Aorta (tissue), 5 donors: Measurements from ENCODE around the gene PLPP3. TPM values are rescaled to one million over a fixed set of nuclear protein-coding genes. Genes with fewer than 3 reads are reported as not detected.
"Not testable (repeated sequence)": the region's sequence is repeated elsewhere in the genome, so short reads cannot be mapped to it uniquely, and the experiment has no call there.

Source experiments
- ATAC-seq: fragments of 200-7000 bp; cut with Tn5 transposase; one replicate; pipeline ENCODE4 v1.9.1; 2022; ENCODE audit warnings: moderate library complexity; ENCODE audit not compliant: low FRiP score
- DNase-seq, 2 donors: peaks; one replicate each; pipeline ENCODE4 v3.0.0-alpha.2; 2020
- H3K27ac ChIP-seq, 2 donors: one replicate each; pipeline ENCODE4 v1.5.1; 2013; ENCODE audit warnings: low read length in 2 of 2, mild to moderate bottlenecking in 2 of 2, moderate library complexity in 2 of 2, control low read depth in 1 of 2, inconsistent platforms in 1 of 2, low read depth in 1 of 2
- H3K27me3 ChIP-seq, 2 donors: one replicate each; pipeline ENCODE4 v1.6.1; 2013; ENCODE audit warnings: control low read depth in 1 of 2, low read length in 1 of 2, mild to moderate bottlenecking in 1 of 2, moderate library complexity in 1 of 2; ENCODE audit not compliant: insufficient read depth in 2 of 2, control insufficient read depth in 1 of 2
- H3K36me3 ChIP-seq, 2 donors: one replicate each; pipeline ENCODE4 v1.6.1; 2013; ENCODE audit warnings: control low read depth in 1 of 2, low read length in 1 of 2, mild to moderate bottlenecking in 1 of 2; ENCODE audit not compliant: insufficient read depth in 2 of 2, control insufficient read depth in 1 of 2
- H3K4me1 ChIP-seq, 2 donors: one replicate each; pipeline ENCODE4 v1.6.1; 2013; ENCODE audit warnings: low read length in 2 of 2, control low read depth in 1 of 2, mild to moderate bottlenecking in 1 of 2, moderate library complexity in 1 of 2; ENCODE audit not compliant: insufficient read depth in 2 of 2, control insufficient read depth in 1 of 2
- H3K4me3 ChIP-seq, 2 donors: one replicate each; pipeline ENCODE4 v1.5.1; 2013; ENCODE audit warnings: low read length in 2 of 2, control low read depth in 1 of 2, mild to moderate bottlenecking in 1 of 2
- H3K9me3 ChIP-seq: one replicate; pipeline ENCODE4 v1.6.1; 2013; ENCODE audit warnings: mild to moderate bottlenecking, low read length; ENCODE audit not compliant: control insufficient read depth
- WGBS, 2 donors: extraction: QIAGEN DNeasy Blood & Tissue Kit; methylation state at CpG; one replicate each; pipeline ENCODE4 v1.1.7; 2013; 5-methylcytosine and 5-hydroxymethylcytosine counted together
- intact Hi-C, 2 donors: fragments of 100-400 bp; cut with DNase I; formaldehyde crosslinking; loops; one replicate each; pipeline versions ENCODE4 v1.14.2 to v1.15.0; 2022
- polyA plus RNA-seq, 2 donors: library from polyadenylated mRNA; stranded (reverse); fragments of 200-250 nt; gene quantifications; one replicate each; pipeline ENCODE4 v1.2.3, GENCODE V29; 2013
- total RNA-seq, 2 donors: library from RNA; stranded (reverse); fragmentation: NEBNext Ultra II Directional; extraction: Animal tissue kit (Norgen Biotek cat#: 25700); gene quantifications; one replicate each; pipeline ENCODE4 v1.2.1, GENCODE V29; 2021
- donor health status: healthy with polysubstance abuse.
- donor health status: Bipolar disorder and iron deficiency.
- donor health status: DM: no; HTN: no; CAD: no.
- donor health status: DM: no; HTN: no; CAD: no.
- donor health status: DM: yes; HTN: yes; CAD: no.

The PLPP3 gene
- total and polyA plus RNA-seq, 4 donors: 19.0 to 114 (median 94.2) TPM

- not testable (repeated sequence) for ATAC-seq
These were observed 16.2 kb upstream of the PLPP3 start for GRCh38 chr1:56595397-56596191.

GRCh38 chr1:56591909-56592308, 12.5 kb upstream of the PLPP3 start:
- Histone ChIP-seq H3K4me1 (no peaks in the 10 kb centered on the region), H3K36me3 (no peaks in the 10 kb centered on the region), H3K27me3 (no peaks in the 10 kb centered on the region), H3K4me3 (no peak overlapping the region), H3K27ac (no peak overlapping the region), H3K9me3 (no peaks in the 10 kb centered on the region)
- WGBS, 2 donors: 58 to 67% methylated on average over 3 of the region's 3 CpGs
- intact Hi-C loops: no loop called here
- no peak for ATAC-seq
- DNase-seq: no peak

More at GRCh38 chr1:56595397-56596191, 16.2 kb upstream of the PLPP3 start:
- H3K27ac ChIP-seq, H3K9me3 ChIP-seq, H3K36me3 ChIP-seq, H3K4me1 ChIP-seq, H3K4me3 ChIP-seq, H3K27me3 ChIP-seq, DNase-seq, intact Hi-C loops: not testable (repeated sequence)
- 92 to 95% methylated on average over 5 of the region's 5 CpGs for WGBS, 2 donors

- WGBS, 2 donors: 79 to 88% methylated on average over 3 of the region's 3 CpGs
- Histone ChIP-seq H3K9me3 (no peaks in the 10 kb centered on the region), H3K4me3 (no peak overlapping the region), H3K27me3 (no peaks in the 10 kb centered on the region), H3K27ac (no peak overlapping the region), H3K4me1 (no peaks in the 10 kb centered on the region), H3K36me3 (no peaks in the 10 kb centered on the region)
- ATAC-seq (no peak), DNase-seq (no peak)
- intact Hi-C loops: no loop called here
These were observed 11.2 kb upstream of the PLPP3 start for GRCh38 chr1:56590520-56591011.

- Histone ChIP-seq H3K27ac (no peak overlapping the region), H3K4me1 (no peaks in the 10 kb centered on the region), H3K36me3 (no peaks in the 10 kb centered on the region), H3K27me3 (no peaks in the 10 kb centered on the region), H3K9me3 (no peaks in the 10 kb centered on the region), H3K4me3 (no peak overlapping the region)
- intact Hi-C loops: loop anchor here in 1 of 2 donors (10.0 kb wide), 2 partner anchors 335 to 1445 kb away; no protein-coding TSS in a partner anchor
- ATAC-seq (no peak), DNase-seq (no peak)
- 89 to 91% methylated on average over 2 of the region's 2 CpGs for WGBS, 2 donors
These were observed 10.0 kb upstream of the PLPP3 start for GRCh38 chr1:56589369-56589768.

- ATAC-seq (no peak), DNase-seq (no peak)
- Histone ChIP-seq H3K4me1 (no peaks in the 10 kb centered on the region), H3K9me3 (no peaks in the 10 kb centered on the region), H3K36me3 (no peaks in the 10 kb centered on the region), H3K4me3 (no peak overlapping the region), H3K27me3 (no peaks in the 10 kb centered on the region), H3K27ac (no peak overlapping the region)
- intact Hi-C loops: loop anchor here in 1 of 2 donors (10.0 kb wide), 2 partner anchors 332 to 1442 kb away; no protein-coding TSS in a partner anchor
- 93 to 96% methylated on average over 5 of the region's 5 CpGs for WGBS, 2 donors
These were observed 7.1 kb upstream of the PLPP3 start for GRCh38 chr1:56586502-56586901.

GRCh38 chr1:56585985-56586384, 6.6 kb upstream of the PLPP3 start:
- DNase-seq (no peak), ATAC-seq (no peak)
- Histone ChIP-seq H3K9me3 (no peaks in the 10 kb centered on the region), H3K4me1 (no peaks in the 10 kb centered on the region), H3K27me3 (no peaks in the 10 kb centered on the region), H3K36me3 (no peaks in the 10 kb centered on the region), H3K4me3 (no peak overlapping the region), H3K27ac (no peak overlapping the region)
- 81 to 83% methylated on average over 5 of the region's 5 CpGs for WGBS, 2 donors
- intact Hi-C loops: loop anchor here (1.0 to 10.0 kb wide), 5 partner anchors 331 to 1441 kb away; no protein-coding TSS in a partner anchor

- Histone ChIP-seq H3K9me3 (no peaks in the 10 kb centered on the region), H3K4me1 (no peaks in the 10 kb centered on the region), H3K4me3 (no peak overlapping the region), H3K27ac (no peak overlapping the region), H3K27me3 (no peaks in the 10 kb centered on the region), H3K36me3 (no peaks in the 10 kb centered on the region)
- intact Hi-C loops: loop anchor here (1.0 to 10.0 kb wide), 7 partner anchors 330 to 1440 kb away; no protein-coding TSS in a partner anchor
- ATAC-seq (peak; percentile 84), DNase-seq (no peak)
- WGBS, 2 donors: 22 to 26% methylated on average over 5 of the region's 5 CpGs
These were observed 5.7 kb upstream of the PLPP3 start for GRCh38 chr1:56584910-56585528.

GRCh38 chr1:56583957-56584468, 4.7 kb upstream of the PLPP3 start:
- no peak overlapping the region for H3K27ac ChIP-seq
- no peaks in the 10 kb centered on the region for H3K36me3 ChIP-seq
- no peak for ATAC-seq
- no peaks in the 10 kb centered on the region for H3K4me1 ChIP-seq
- H3K27me3 ChIP-seq: no peaks in the 10 kb centered on the region
- no peak overlapping the region for H3K4me3 ChIP-seq
- WGBS, 2 donors: 86 to 93% methylated on average over 2 of the region's 2 CpGs
- H3K9me3 ChIP-seq: no peaks in the 10 kb centered on the region
- DNase-seq: no peak
- intact Hi-C loops: loop anchor here (2.0 to 10.0 kb wide), 6 partner anchors 329 to 1439 kb away; no protein-coding TSS in a partner anchor
